HFF-Myc (cell line): ENCODE data around the gene PARP6.

Source experiments
- DNase-seq: peaks from one replicate; pipeline ENCODE4 v3.0.0-alpha.2; 2011; ENCODE audit warnings: low read depth; ENCODE audit errors: extremely low read depth
- H3K4me3 ChIP-seq: replicated peaks from 2 replicates; pipeline ENCODE4 v1.5.1; 2011; ENCODE audit warnings: low read depth, mild to moderate bottlenecking, control low read depth, low read length
- CTCF ChIP-seq: IDR thresholded peaks from 2 replicates; pipeline ENCODE4 v1.5.1; 2012; ENCODE audit warnings: mild to moderate bottlenecking, low read depth, low read length, control low read depth; ENCODE audit errors: missing control alignments

Gene PARP6

GRCh38 chr15:72201391-72201921 lies 70.9 kb downstream of the PARP6 start:
- H3K4me3 ChIP-seq: no peak overlapping the region
- DNase-seq: no peak
- TF ChIP-seq CTCF: no peak

DNA sequence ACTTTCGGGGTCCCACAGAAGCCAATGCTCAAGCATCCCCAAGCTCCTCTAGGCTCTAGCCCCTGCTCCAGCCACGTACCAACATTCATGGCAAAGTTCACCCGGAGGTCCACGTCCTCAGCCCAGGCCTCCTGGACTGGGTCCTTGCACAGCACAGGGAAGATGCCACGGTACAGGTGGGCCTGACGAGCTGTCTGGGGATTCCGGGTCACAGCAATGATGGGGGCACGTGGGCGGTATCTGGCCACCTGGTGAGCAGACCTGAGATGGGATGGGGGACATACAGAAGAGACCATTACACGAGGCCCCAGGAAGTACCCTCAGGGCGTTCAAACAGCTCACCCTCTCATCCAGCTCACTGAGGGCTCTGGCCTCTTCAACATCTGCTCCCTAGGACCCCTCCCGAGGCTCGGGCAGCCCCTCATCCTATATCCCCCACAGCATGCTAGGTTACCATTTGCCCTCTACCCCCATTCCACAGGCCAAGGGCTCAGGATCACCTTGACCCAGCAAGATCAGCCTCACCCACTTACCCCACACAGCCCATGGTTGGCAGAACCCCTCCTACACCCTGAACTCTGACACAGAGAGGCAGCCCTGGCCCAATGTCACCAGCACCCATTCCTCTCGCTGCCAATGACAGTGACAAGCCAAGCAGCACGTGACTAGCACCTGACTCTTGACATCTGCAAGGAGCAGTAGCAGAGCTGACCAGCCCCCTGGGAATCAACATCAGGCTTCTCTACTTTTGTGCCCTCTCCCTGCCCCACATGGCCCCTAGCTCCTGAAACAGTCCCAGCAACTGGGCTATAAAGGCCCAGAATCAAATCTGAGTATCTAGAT lies 71.7 kb downstream of the PARP6 start:
- DNase-seq: no peak
- TF ChIP-seq CTCF: no peak
- no peak overlapping the region for H3K4me3 ChIP-seq

DNA sequence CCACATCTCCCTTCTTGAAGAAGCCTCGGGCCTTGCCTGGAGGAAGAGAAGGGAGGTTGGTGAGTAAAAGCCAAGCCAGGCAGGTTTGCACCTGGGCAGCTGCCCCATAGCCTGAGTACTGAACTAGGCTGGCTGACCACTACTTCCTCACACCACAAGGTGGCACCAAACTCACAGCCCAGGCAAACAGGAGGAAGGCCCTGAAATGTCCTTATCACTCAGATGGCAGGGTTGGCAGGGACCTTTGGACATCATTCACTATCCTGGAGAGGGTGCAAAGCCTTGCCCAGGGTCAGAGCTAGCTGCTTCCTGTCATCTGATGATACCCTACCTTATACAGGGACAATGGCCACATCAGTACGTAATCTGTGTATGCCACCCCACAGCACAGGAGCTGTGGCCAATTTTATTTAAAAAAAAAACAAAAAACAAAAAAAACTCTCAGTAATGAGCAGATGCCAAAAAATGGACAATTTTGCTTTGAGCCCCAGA lies 72.6 kb downstream of the PARP6 start:
- peak; percentile 39 for DNase-seq
- peak; percentile 92 for TF ChIP-seq CTCF
- H3K4me3 ChIP-seq: no peak overlapping the region

- no peak for TF ChIP-seq CTCF
- DNase-seq: no peak
- no peak overlapping the region for H3K4me3 ChIP-seq
Measured at GRCh38 chr15:72199205-72199515, 73.2 kb downstream of the PARP6 start.

GRCh38 chr15:72198356-72199204 lies 73.8 kb downstream of the PARP6 start:
- TF ChIP-seq CTCF: no peak
- DNase-seq: no peak
- H3K4me3 ChIP-seq: no peak overlapping the region

DNA sequence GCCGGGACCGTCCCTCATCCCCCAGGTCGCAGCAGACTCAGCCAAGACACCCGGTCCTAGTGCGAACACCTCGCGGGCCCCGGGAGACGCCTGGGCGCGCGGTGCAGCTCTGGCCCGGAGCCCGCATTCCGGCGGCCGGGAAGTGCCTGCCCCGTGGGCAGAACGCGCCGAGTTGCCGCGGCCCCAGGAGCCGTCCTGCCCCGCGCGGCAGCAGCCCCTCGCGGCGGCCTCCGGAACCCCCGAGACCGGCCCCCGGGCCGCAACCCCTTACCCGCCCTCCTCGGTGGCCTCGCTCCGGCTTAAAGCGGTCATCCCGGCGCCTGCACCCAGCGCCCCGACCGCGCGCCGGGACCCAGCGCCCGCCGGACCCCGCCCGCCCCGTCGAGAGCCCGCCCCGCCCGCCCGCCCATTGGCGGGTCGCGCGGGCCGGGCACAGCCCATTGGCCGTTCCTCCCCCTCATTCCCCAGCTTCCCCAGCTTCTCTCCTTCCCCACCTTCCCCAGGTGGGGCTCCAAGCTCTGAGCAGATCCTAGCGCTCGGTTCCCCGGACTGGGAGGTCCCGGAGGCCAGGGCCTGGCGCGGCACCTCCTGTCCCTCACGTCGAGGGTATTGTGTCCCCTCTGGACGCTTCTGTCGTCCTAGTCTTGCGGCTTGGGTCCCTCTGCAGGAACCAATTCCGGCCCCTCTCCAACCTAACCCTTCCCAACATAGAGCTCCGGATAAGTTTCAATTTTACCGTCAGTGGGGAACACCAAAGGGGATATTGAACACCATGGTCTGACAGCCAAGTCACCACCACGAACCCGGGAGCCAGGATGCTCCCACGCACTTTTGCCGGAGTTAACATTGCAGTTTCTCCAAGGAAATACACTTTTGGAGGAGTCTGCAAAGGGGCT lies 74.6 kb downstream of the PARP6 start, which contains the start of gene GRAMD2A:
TSS of gene GRAMD2A (minus strand) at position 328 of the 896 bp plus-strand sequence.
- H3K4me3 ChIP-seq: peak within 1 kb of the TSS; percentile 23
- DNase-seq: no peak
- no peak for TF ChIP-seq CTCF
